Neural progenitor cell (in vitro differentiated cells): ENCODE data around the gene CNN1. TPM values are rescaled to one million over a fixed set of nuclear protein-coding genes. Genes with fewer than 3 reads are reported as not detected.
A peak's percentile ranks its signal among the peaks of the same experiment; 100 is the strongest.

Experiments
- DNase-seq: peaks from one replicate; pipeline ENCODE4 v3.0.0-alpha.2; 2016; ENCODE audit warnings: low spot score
- H2AFZ ChIP-seq: fragments of 200-600 bp; sonication (generic); replicated peaks from 2 replicates; pipeline ENCODE4 v1.6.1; 2016; ENCODE audit warnings: antibody characterized with exemption
- H3F3A ChIP-seq: fragments of 200-600 bp; sonication (generic); 2 replicates; pipeline ENCODE4 v1.6.1; 2016; ENCODE audit warnings: antibody characterized with exemption, low read depth
- H3K27ac ChIP-seq: fragments of 200-600 bp; sonication (generic); 2 replicates; pipeline ENCODE4 v1.5.1; 2016; ENCODE audit warnings: mild to moderate bottlenecking
- H3K27me3 ChIP-seq: fragments of 200-600 bp; sonication (generic); 2 replicates; pipeline ENCODE4 v1.6.1; 2016; ENCODE audit warnings: mild to moderate bottlenecking, moderate library complexity
- H3K36me3 ChIP-seq: fragments of 200-600 bp; sonication (generic); 2 replicates; pipeline ENCODE4 v1.5.1; 2016
- H3K4me1 ChIP-seq: fragments of 200-600 bp; sonication (generic); 2 replicates; pipeline ENCODE4 v1.6.1; 2016; ENCODE audit warnings: mixed run types
- H3K4me2 ChIP-seq: fragments of 200-600 bp; sonication (generic); 2 replicates; pipeline ENCODE4 v1.6.1; 2016
- H3K4me3 ChIP-seq: fragments of 200-600 bp; sonication (generic); 2 replicates; pipeline ENCODE4 v1.5.1; 2016
- H3K79me2 ChIP-seq: fragments of 200-600 bp; sonication (generic); 2 replicates; pipeline ENCODE4 v1.6.1; 2016; ENCODE audit warnings: low read depth
- H3K9ac ChIP-seq: fragments of 200-600 bp; sonication (generic); 2 replicates; pipeline ENCODE4 v1.6.1; 2016
- H3K9me3 ChIP-seq: fragments of 200-600 bp; sonication (generic); 2 replicates; pipeline ENCODE4 v1.5.1; 2016; ENCODE audit warnings: low read depth
- H4K20me1 ChIP-seq: fragments of 200-600 bp; sonication (generic); 2 replicates; pipeline ENCODE4 v1.6.1; 2016; ENCODE audit warnings: low read depth
- H3K27ac Mint-ChIP-seq: 3 replicates; pipeline ENCODE4 v1.8.0; 2021; ENCODE audit warnings: mixed read lengths
- H3K27me3 Mint-ChIP-seq: 2 replicates; pipeline ENCODE4 v1.8.0; 2022; ENCODE audit warnings: low read depth, mild to moderate bottlenecking, inconsistent platforms, moderate library complexity, mixed read lengths; ENCODE audit not compliant: insufficient read depth
- H3K36me3 Mint-ChIP-seq: 3 replicates; pipeline ENCODE4 v1.8.0; 2021; ENCODE audit warnings: mixed read lengths
- H3K4me1 Mint-ChIP-seq: 3 replicates; pipeline ENCODE4 v1.8.0; 2021; ENCODE audit warnings: mixed read lengths
- H3K4me3 Mint-ChIP-seq: 3 replicates; pipeline ENCODE4 v1.8.0; 2021; ENCODE audit warnings: mild to moderate bottlenecking, moderate library complexity, mixed read lengths
- H3K9me3 Mint-ChIP-seq: 3 replicates; pipeline ENCODE4 v1.8.0; 2020; ENCODE audit warnings: mixed read lengths
- EZH2 ChIP-seq: fragments of 200-600 bp; sonication (generic); IDR thresholded peaks from 2 replicates; pipeline ENCODE4 v1.6.1; 2017; ENCODE audit warnings: antibody characterized with exemption, mild to moderate bottlenecking, moderate library complexity
- EZH2phosphoT487 ChIP-seq: fragments of 200-600 bp; sonication (generic); IDR thresholded peaks from 2 replicates; pipeline ENCODE4 v1.6.1; 2017; ENCODE audit warnings: antibody characterized with exemption
- total RNA-seq: library from RNA; depleted of rRNA; stranded (reverse); fragments of >200 nt; gene quantifications from 2 replicates; pipeline ENCODE4 v1.2.3, GENCODE V29; 2015; ENCODE audit warnings: low replicate concordance
- TF ChIP-seq, protein P1 (sequence below): fragments of 200-600 bp; sonication (generic); IDR thresholded peaks from 2 replicates; pipeline ENCODE4 v1.5.1; 2017; ENCODE audit warnings: antibody characterized with exemption, mild to moderate bottlenecking

Gene CNN1
- total RNA-seq, 1 donor from 2014 or later: 7.0 TPM

- Mint-ChIP-seq H3K36me3 (peaks cover 12% of the 10 kb centered on the region), H3K27me3 (peaks cover 2% of the 10 kb centered on the region), H3K27ac (no peak overlapping the region), H3K4me3 (no peak overlapping the region), H3K4me1 (peaks cover 2% of the 10 kb centered on the region), H3K9me3 (no peaks in the 10 kb centered on the region)
- no peak for TF ChIP-seq EZH2phosphoT487
- no peak for TF ChIP-seq EZH2
- TF ChIP-seq, protein P1, sequence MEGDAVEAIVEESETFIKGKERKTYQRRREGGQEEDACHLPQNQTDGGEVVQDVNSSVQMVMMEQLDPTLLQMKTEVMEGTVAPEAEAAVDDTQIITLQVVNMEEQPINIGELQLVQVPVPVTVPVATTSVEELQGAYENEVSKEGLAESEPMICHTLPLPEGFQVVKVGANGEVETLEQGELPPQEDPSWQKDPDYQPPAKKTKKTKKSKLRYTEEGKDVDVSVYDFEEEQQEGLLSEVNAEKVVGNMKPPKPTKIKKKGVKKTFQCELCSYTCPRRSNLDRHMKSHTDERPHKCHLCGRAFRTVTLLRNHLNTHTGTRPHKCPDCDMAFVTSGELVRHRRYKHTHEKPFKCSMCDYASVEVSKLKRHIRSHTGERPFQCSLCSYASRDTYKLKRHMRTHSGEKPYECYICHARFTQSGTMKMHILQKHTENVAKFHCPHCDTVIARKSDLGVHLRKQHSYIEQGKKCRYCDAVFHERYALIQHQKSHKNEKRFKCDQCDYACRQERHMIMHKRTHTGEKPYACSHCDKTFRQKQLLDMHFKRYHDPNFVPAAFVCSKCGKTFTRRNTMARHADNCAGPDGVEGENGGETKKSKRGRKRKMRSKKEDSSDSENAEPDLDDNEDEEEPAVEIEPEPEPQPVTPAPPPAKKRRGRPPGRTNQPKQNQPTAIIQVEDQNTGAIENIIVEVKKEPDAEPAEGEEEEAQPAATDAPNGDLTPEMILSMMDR: no peak
- no peaks in the 10 kb centered on the region for H3K9me3 ChIP-seq
- no peaks in the 10 kb centered on the region for H3K27me3 ChIP-seq
- DNase-seq: no peak
- no peak overlapping the region for H3K4me3 ChIP-seq
- H2AFZ ChIP-seq: no peak overlapping the region
- no peaks in the 10 kb centered on the region for H3K79me2 ChIP-seq
- H3K27ac ChIP-seq: no peak overlapping the region
- H3K4me1 ChIP-seq: no peaks in the 10 kb centered on the region
- no peak overlapping the region for H3K9ac ChIP-seq
- peaks cover 3% of the 10 kb centered on the region for H4K20me1 ChIP-seq
- H3K36me3 ChIP-seq: no peaks in the 10 kb centered on the region
- no peak overlapping the region for H3K4me2 ChIP-seq
- H3F3A ChIP-seq: no peaks in the 10 kb centered on the region
Observed at GRCh38 chr19:11495481-11495880, 43.2 kb upstream of the CNN1 start.

- no peaks in the 10 kb centered on the region for H3K9me3 Mint-ChIP-seq
- no peaks in the 10 kb centered on the region for H3K9me3 ChIP-seq
- peaks cover 2% of the 10 kb centered on the region for H3K27me3 Mint-ChIP-seq
- H3F3A ChIP-seq: no peaks in the 10 kb centered on the region
- H4K20me1 ChIP-seq: peaks cover 3% of the 10 kb centered on the region
- no peaks in the 10 kb centered on the region for H3K79me2 ChIP-seq
- H3K4me1 Mint-ChIP-seq: peaks cover 2% of the 10 kb centered on the region
- H3K36me3 ChIP-seq: no peaks in the 10 kb centered on the region
- H3K4me3 Mint-ChIP-seq: no peak overlapping the region
- DNase-seq: no peak
- TF ChIP-seq, protein P1: no peak
- no peak for TF ChIP-seq EZH2
- TF ChIP-seq EZH2phosphoT487: no peak
- H3K4me1 ChIP-seq: no peaks in the 10 kb centered on the region
- H3K9ac ChIP-seq: no peak overlapping the region
- H2AFZ ChIP-seq: no peak overlapping the region
- H3K4me2 ChIP-seq: no peak overlapping the region
- H3K27ac ChIP-seq: no peak overlapping the region
- H3K4me3 ChIP-seq: no peak overlapping the region
- peaks cover 8% of the 10 kb centered on the region for H3K36me3 Mint-ChIP-seq
- H3K27me3 ChIP-seq: no peaks in the 10 kb centered on the region
- no peak overlapping the region for H3K27ac Mint-ChIP-seq
Observed at GRCh38 chr19:11495885-11496284, 42.8 kb upstream of the CNN1 start.

DNA sequence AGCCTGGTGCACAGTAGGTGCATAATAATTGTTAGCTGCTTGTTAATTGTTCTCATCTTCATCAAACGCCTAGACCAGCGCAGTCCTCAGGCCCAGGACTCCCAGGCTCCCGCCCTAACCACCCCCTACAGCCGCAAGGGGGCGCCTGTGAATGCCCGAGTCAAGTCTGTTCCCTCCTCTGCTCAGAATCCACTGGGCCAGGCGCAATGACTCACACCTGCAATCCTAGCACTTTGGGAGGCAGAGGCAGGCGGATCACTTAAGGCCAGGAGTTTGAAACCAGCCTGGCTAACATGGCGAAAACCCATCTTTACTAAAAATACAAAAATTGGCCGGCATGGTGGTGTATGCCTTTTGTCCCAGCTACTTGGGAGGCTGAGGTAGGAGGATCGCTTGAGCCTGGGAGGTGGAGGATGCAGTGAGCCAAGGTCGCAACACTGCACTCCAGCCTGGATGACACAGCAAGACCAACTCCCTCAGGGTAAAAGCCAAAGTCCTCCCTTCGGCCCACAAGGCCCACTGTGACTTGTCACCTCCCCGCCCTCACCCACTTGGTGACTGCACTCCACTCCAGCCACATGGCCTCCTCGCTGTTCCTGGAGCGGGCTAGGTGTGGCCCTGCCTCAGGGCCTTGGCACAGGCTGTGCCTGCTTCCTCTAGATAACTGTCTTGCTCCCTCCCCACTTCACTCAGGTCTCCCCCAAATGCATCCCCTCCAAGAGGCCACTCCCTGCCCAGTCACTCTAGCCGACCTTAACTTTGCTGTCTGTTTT is 42.1 kb upstream of the CNN1 start:
- Histone ChIP-seq H3K27ac (no peak overlapping the region), H3K27me3 (no peaks in the 10 kb centered on the region), H3K4me1 (no peaks in the 10 kb centered on the region), H3F3A (no peaks in the 10 kb centered on the region), H3K9ac (no peak overlapping the region), H2AFZ (no peak overlapping the region), H3K79me2 (no peaks in the 10 kb centered on the region), H3K4me2 (no peak overlapping the region), H3K9me3 (no peaks in the 10 kb centered on the region), H4K20me1 (peaks cover 3% of the 10 kb centered on the region), H3K4me3 (no peak overlapping the region), H3K36me3 (no peaks in the 10 kb centered on the region)
- peaks cover 2% of the 10 kb centered on the region for H3K4me1 Mint-ChIP-seq
- TF ChIP-seq, protein P1: peak; percentile 76
- TF ChIP-seq EZH2phosphoT487: no peak
- peaks cover 2% of the 10 kb centered on the region for H3K27me3 Mint-ChIP-seq
- H3K36me3 Mint-ChIP-seq: peaks cover 7% of the 10 kb centered on the region
- H3K9me3 Mint-ChIP-seq: no peaks in the 10 kb centered on the region
- peak; percentile 80 for DNase-seq
- no peak overlapping the region for H3K4me3 Mint-ChIP-seq
- peak overlapping the region; percentile 43 for H3K27ac Mint-ChIP-seq
